Measurements from ENCODE around the gene PAK3.

Gene PAK3

DNA sequence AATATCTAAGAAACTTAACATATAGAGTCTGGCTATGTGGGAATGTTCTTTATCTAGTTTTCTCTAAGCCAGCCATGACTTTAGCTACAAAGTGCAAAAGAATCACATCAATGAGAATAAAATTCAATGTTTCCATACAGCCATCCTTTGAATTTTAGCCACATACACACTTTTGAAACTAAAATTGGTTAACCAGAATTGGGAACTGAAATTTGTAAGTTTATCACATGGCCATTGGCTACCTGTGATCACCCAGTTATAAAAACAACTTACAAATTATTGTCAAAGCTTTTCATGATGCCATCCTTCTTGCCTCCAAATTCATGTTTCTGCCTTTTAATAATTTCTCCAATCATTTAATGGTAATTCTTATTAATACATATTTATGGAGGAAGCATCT, 49.9 kb downstream of the PAK3 start:
- Histone ChIP-seq H3K9me3 (ENCODE audit: insufficient read depth, low read length) (no peaks in the 10 kb centered on the region), H3K4me3 (ENCODE audit: low read length) (no peak overlapping the region), H3K9ac (ENCODE audit: low read length) (no peak overlapping the region), H3K79me2 (ENCODE audit: low read length) (no peaks in the 10 kb centered on the region), H3K27me3 (ENCODE audit: low read depth, low read length) (peaks cover 8% of the 10 kb centered on the region), H3K4me1 (ENCODE audit: low read length) (peaks cover 8% of the 10 kb centered on the region), H3K4me2 (ENCODE audit: low read length) (no peak overlapping the region), H4K20me1 (ENCODE audit: insufficient read depth, low read length) (no peaks in the 10 kb centered on the region), H3K27ac (ENCODE audit: low read length) (no peak overlapping the region), H3K36me3 (replicated peaks; ENCODE audit: low read depth, low read length) (no peaks in the 10 kb centered on the region), H2AFZ (ENCODE audit: low read depth, low read length) (no peak overlapping the region)
- TF ChIP-seq, protein P1, sequence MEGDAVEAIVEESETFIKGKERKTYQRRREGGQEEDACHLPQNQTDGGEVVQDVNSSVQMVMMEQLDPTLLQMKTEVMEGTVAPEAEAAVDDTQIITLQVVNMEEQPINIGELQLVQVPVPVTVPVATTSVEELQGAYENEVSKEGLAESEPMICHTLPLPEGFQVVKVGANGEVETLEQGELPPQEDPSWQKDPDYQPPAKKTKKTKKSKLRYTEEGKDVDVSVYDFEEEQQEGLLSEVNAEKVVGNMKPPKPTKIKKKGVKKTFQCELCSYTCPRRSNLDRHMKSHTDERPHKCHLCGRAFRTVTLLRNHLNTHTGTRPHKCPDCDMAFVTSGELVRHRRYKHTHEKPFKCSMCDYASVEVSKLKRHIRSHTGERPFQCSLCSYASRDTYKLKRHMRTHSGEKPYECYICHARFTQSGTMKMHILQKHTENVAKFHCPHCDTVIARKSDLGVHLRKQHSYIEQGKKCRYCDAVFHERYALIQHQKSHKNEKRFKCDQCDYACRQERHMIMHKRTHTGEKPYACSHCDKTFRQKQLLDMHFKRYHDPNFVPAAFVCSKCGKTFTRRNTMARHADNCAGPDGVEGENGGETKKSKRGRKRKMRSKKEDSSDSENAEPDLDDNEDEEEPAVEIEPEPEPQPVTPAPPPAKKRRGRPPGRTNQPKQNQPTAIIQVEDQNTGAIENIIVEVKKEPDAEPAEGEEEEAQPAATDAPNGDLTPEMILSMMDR (IDR thresholded peaks at IDR 0.05; ENCODE audit: low read depth, low read length) = no peak
- TF ChIP-seq EZH2phosphoT487 (IDR thresholded peaks at IDR 0.05; ENCODE audit: low read depth) = no peak

GRCh38 chrX:111151764-111152163, 55.8 kb downstream of the PAK3 start:
- Histone ChIP-seq H3K4me2 (ENCODE audit: low read length) (no peak overlapping the region), H3K4me1 (ENCODE audit: low read length) (no peaks in the 10 kb centered on the region), H3K4me3 (ENCODE audit: low read length) (no peak overlapping the region), H3K27ac (ENCODE audit: low read length) (no peak overlapping the region), H3K9ac (ENCODE audit: low read length) (no peak overlapping the region), H3K36me3 (replicated peaks; ENCODE audit: low read depth, low read length) (no peaks in the 10 kb centered on the region), H3K9me3 (ENCODE audit: insufficient read depth, low read length) (no peaks in the 10 kb centered on the region), H2AFZ (ENCODE audit: low read depth, low read length) (no peak overlapping the region), H3K27me3 (ENCODE audit: low read depth, low read length) (no peaks in the 10 kb centered on the region), H4K20me1 (ENCODE audit: insufficient read depth, low read length) (no peaks in the 10 kb centered on the region), H3K79me2 (ENCODE audit: low read length) (no peaks in the 10 kb centered on the region)
- no peak for TF ChIP-seq EZH2phosphoT487 (IDR thresholded peaks at IDR 0.05; ENCODE audit: low read depth)
- TF ChIP-seq, protein P1 (IDR thresholded peaks at IDR 0.05; ENCODE audit: low read depth, low read length) = no peak

DNA sequence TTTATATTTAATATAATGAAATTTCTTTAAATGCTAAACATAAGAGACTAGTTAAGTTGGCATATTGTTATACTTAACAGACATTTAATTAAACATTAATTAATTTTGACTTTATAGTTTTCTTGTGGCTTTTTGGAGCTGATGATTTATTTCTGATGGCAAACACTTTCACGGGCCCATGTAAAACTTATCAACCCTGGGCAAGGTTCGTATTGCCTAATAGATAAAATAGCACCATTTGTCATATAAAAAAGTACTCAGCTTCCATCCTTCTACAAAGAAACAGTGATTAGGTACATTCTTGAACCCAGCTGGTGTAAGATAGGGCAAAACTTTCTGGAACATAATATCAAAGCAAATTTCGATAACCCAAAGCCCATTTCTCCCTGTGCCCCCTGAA, 63.2 kb downstream of the PAK3 start:
- H3K4me3 ChIP-seq (ENCODE audit: low read length) = no peak overlapping the region
- no peak overlapping the region for H3K4me2 ChIP-seq (ENCODE audit: low read length)
- H3K4me1 ChIP-seq (ENCODE audit: low read length) = no peaks in the 10 kb centered on the region
- no peak overlapping the region for H3K27ac ChIP-seq (ENCODE audit: low read length)
- no peak overlapping the region for H2AFZ ChIP-seq (ENCODE audit: low read depth, low read length)
- no peaks in the 10 kb centered on the region for H3K36me3 ChIP-seq (replicated peaks; ENCODE audit: low read depth, low read length)
- H3K79me2 ChIP-seq (ENCODE audit: low read length) = no peaks in the 10 kb centered on the region
- no peaks in the 10 kb centered on the region for H3K27me3 ChIP-seq (ENCODE audit: low read depth, low read length)
- H4K20me1 ChIP-seq (ENCODE audit: insufficient read depth, low read length) = no peaks in the 10 kb centered on the region
- TF ChIP-seq EZH2phosphoT487 (IDR thresholded peaks at IDR 0.05; ENCODE audit: low read depth) = no peak
- H3K9me3 ChIP-seq (ENCODE audit: insufficient read depth, low read length) = no peaks in the 10 kb centered on the region
- no peak overlapping the region for H3K9ac ChIP-seq (ENCODE audit: low read length)

DNA sequence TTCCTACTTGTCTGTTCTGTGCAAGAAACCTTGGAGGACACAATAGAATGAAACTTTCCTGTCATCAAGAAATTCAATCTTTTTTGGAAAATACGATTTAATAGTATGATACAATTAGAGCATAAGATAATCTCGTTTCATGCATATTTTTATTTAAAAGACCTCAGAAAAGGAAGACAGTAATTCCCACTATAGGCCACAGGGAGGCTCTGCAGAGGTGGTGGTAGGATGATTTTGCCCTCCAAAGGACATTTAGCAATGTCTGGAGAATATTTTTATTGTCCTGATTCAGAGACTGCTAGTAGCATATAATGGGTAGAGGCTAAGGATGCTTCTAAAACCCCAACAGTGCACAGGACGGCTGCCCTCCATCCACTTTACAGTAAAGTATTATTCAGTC, 68.7 kb downstream of the PAK3 start:
- Histone ChIP-seq H3K4me3 (ENCODE audit: low read length) (no peak overlapping the region), H2AFZ (ENCODE audit: low read depth, low read length) (no peak overlapping the region), H4K20me1 (ENCODE audit: insufficient read depth, low read length) (no peaks in the 10 kb centered on the region), H3K4me2 (ENCODE audit: low read length) (no peak overlapping the region), H3K27me3 (ENCODE audit: low read depth, low read length) (no peaks in the 10 kb centered on the region), H3K36me3 (replicated peaks; ENCODE audit: low read depth, low read length) (no peaks in the 10 kb centered on the region), H3K9ac (ENCODE audit: low read length) (no peak overlapping the region), H3K27ac (ENCODE audit: low read length) (no peak overlapping the region), H3K4me1 (ENCODE audit: low read length) (no peaks in the 10 kb centered on the region), H3K79me2 (ENCODE audit: low read length) (no peaks in the 10 kb centered on the region), H3K9me3 (ENCODE audit: insufficient read depth, low read length) (no peaks in the 10 kb centered on the region)
- no peak for TF ChIP-seq EZH2phosphoT487 (IDR thresholded peaks at IDR 0.05; ENCODE audit: low read depth)
- TF ChIP-seq, protein P1 (IDR thresholded peaks at IDR 0.05; ENCODE audit: low read depth, low read length) = peak; percentile 47

DNA sequence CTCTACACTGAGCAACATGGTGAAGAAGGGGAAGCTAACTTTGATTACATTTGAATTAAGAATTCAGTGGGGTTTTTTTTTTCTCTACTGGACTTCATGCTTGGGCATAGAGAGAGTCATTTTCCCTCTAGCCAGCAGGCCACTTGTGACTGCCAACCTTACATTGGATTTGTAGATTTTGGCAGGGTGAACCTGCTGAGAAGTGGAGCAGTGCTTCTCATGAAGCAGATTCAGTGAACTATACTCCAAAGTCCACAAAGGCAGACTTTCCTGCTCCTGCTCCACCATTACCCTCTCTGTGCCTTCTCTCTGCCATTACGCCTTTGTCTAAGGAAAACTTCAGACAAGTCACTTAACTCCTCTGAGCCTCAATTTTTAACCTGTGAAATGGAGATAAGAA, 69.9 kb downstream of the PAK3 start:
- TF ChIP-seq EZH2phosphoT487 (IDR thresholded peaks at IDR 0.05; ENCODE audit: low read depth) = no peak
- TF ChIP-seq, protein P1 (IDR thresholded peaks at IDR 0.05; ENCODE audit: low read depth, low read length) = no peak
- no peaks in the 10 kb centered on the region for H3K27me3 ChIP-seq (ENCODE audit: low read depth, low read length)
- H3K9me3 ChIP-seq (ENCODE audit: insufficient read depth, low read length) = no peaks in the 10 kb centered on the region
- no peak overlapping the region for H3K4me2 ChIP-seq (ENCODE audit: low read length)
- H3K36me3 ChIP-seq (replicated peaks; ENCODE audit: low read depth, low read length) = no peaks in the 10 kb centered on the region
- H3K4me1 ChIP-seq (ENCODE audit: low read length) = no peaks in the 10 kb centered on the region
- no peaks in the 10 kb centered on the region for H3K79me2 ChIP-seq (ENCODE audit: low read length)
- no peaks in the 10 kb centered on the region for H4K20me1 ChIP-seq (ENCODE audit: insufficient read depth, low read length)
- no peak overlapping the region for H3K27ac ChIP-seq (ENCODE audit: low read length)
- H2AFZ ChIP-seq (ENCODE audit: low read depth, low read length) = no peak overlapping the region
- H3K4me3 ChIP-seq (ENCODE audit: low read length) = no peak overlapping the region
- H3K9ac ChIP-seq (ENCODE audit: low read length) = no peak overlapping the region

Measured in OCI-LY3 (cell line).